ENCODE data around the gene ZDHHC8.

Gene ZDHHC8

GRCh38 chr22:20160041-20160440 is 28.4 kb downstream of the ZDHHC8 start:
- TF ChIP-seq CTCF (IDR thresholded peaks at IDR 0.05; ENCODE audit: borderline replicate concordance, insufficient read depth, low read depth, low read length), result no peak
- H3K4me3 ChIP-seq (ENCODE audit: low read depth, low read length), result no peak overlapping the region

GRCh38 chr22:20164863-20165262 is 33.3 kb downstream of the ZDHHC8 start:
- no peak overlapping the region for H3K4me3 ChIP-seq (ENCODE audit: low read depth, low read length)
- no peak for TF ChIP-seq CTCF (IDR thresholded peaks at IDR 0.05; ENCODE audit: borderline replicate concordance, insufficient read depth, low read depth, low read length)

GRCh38 chr22:20165421-20165820 is 33.8 kb downstream of the ZDHHC8 start:
- H3K4me3 ChIP-seq (ENCODE audit: low read depth, low read length), result no peak overlapping the region
- TF ChIP-seq CTCF (IDR thresholded peaks at IDR 0.05; ENCODE audit: borderline replicate concordance, insufficient read depth, low read depth, low read length), result no peak

- TF ChIP-seq CTCF (IDR thresholded peaks at IDR 0.05; ENCODE audit: borderline replicate concordance, insufficient read depth, low read depth, low read length), result no peak
- H3K4me3 ChIP-seq (ENCODE audit: low read depth, low read length), result no peak overlapping the region
These were observed 34.3 kb downstream of the ZDHHC8 start for GRCh38 chr22:20165913-20166312.

- TF ChIP-seq CTCF (IDR thresholded peaks at IDR 0.05; ENCODE audit: borderline replicate concordance, insufficient read depth, low read depth, low read length), result no peak
- H3K4me3 ChIP-seq (ENCODE audit: low read depth, low read length), result no peak overlapping the region
These were observed 35.1 kb downstream of the ZDHHC8 start for GRCh38 chr22:20166703-20167102.

- H3K4me3 ChIP-seq (ENCODE audit: low read depth, low read length), result no peak overlapping the region
- TF ChIP-seq CTCF (IDR thresholded peaks at IDR 0.05; ENCODE audit: borderline replicate concordance, insufficient read depth, low read depth, low read length), result no peak
These were observed 36.2 kb downstream of the ZDHHC8 start for GRCh38 chr22:20167643-20168322.

- no peak overlapping the region for H3K4me3 ChIP-seq (ENCODE audit: low read depth, low read length)
- TF ChIP-seq CTCF (IDR thresholded peaks at IDR 0.05; ENCODE audit: borderline replicate concordance, insufficient read depth, low read depth, low read length), result no peak
These were observed 37.7 kb downstream of the ZDHHC8 start for GRCh38 chr22:20169253-20169822.

Data from GM12875 (cell line).